ENCODE measurements around the gene GALC.

GALC gene

GRCh38 chr14:88016768-88017167 is 23.8 kb upstream of the GALC start:
- H3K27ac ChIP-seq: no peak overlapping the region
- TF ChIP-seq CTCF (conservative IDR thresholded peaks at IDR 0.05): no peak
- TF ChIP-seq ZFX (IDR thresholded peaks at IDR 0.05): no peak

GRCh38 chr14:88013750-88014349 is 20.9 kb upstream of the GALC start:
- no peak overlapping the region for H3K27ac ChIP-seq
- TF ChIP-seq CTCF (conservative IDR thresholded peaks at IDR 0.05) (peak; percentile 100), ZFX (IDR thresholded peaks at IDR 0.05) (no peak)

- H3K27ac ChIP-seq: no peak overlapping the region
- TF ChIP-seq CTCF (conservative IDR thresholded peaks at IDR 0.05) (no peak), ZFX (IDR thresholded peaks at IDR 0.05) (no peak)
These were observed 19.5 kb upstream of the GALC start for GRCh38 chr14:88012495-88012894.

- no peak overlapping the region for H3K27ac ChIP-seq
- TF ChIP-seq ZFX (IDR thresholded peaks at IDR 0.05): no peak
- TF ChIP-seq CTCF (conservative IDR thresholded peaks at IDR 0.05): no peak
These were observed 17.3 kb upstream of the GALC start for GRCh38 chr14:88010331-88010730.

- TF ChIP-seq CTCF (conservative IDR thresholded peaks at IDR 0.05) (no peak), ZFX (IDR thresholded peaks at IDR 0.05) (no peak)
- no peak overlapping the region for H3K27ac ChIP-seq
These were observed 16.5 kb upstream of the GALC start for GRCh38 chr14:88009486-88009885.

GRCh38 chr14:88008039-88008742 is 15.2 kb upstream of the GALC start:
- no peak overlapping the region for H3K27ac ChIP-seq
- TF ChIP-seq ZFX (IDR thresholded peaks at IDR 0.05): no peak
- no peak for TF ChIP-seq CTCF (conservative IDR thresholded peaks at IDR 0.05)

- TF ChIP-seq ZFX (IDR thresholded peaks at IDR 0.05) (no peak), CTCF (conservative IDR thresholded peaks at IDR 0.05) (no peak)
- H3K27ac ChIP-seq: no peak overlapping the region
These were observed 14.6 kb upstream of the GALC start for GRCh38 chr14:88007608-88008007.
